ENCODE data around the gene OR2D2. TPM values are rescaled to one million over a fixed set of nuclear protein-coding genes. Genes with fewer than 3 reads are reported as not detected.

Gene OR2D2
- total and polyA plus RNA-seq, 2 of the 4 experiments (the other 2 are of a cell fraction), result 0.07 to 0.36 TPM

- no peak overlapping the region for H4K5ac ChIP-seq (ENCODE audit: low read depth, low read length)
- H2AK5ac ChIP-seq (ENCODE audit: low read depth, low read length), result no peak overlapping the region
- no peak overlapping the region for H3K4me2 ChIP-seq (ENCODE audit: low read depth, low read length)
- in situ Hi-C loops (cut with MboI; ENCODE audit: low sequenced_read_pairs) (no loop called here), intact Hi-C loops (cut with micrococcal nuclease) (no loop called here), dilution Hi-C loops (cut with HindIII; ENCODE audit: low sequenced_read_pairs, unreplicated experiment) (no loop called here)
- POLR2A ChIA-PET (ENCODE audit: unreplicated experiment), result no interaction called here
- no peaks in the 10 kb centered on the region for H3K36me3 ChIP-seq (ENCODE audit: control insufficient read depth, insufficient read depth, low read length)
- H3K14ac ChIP-seq (replicated peaks; ENCODE audit: low read depth, low read length), result no peak overlapping the region
- no peaks in the 10 kb centered on the region for H4K20me1 ChIP-seq (ENCODE audit: insufficient read depth, low read length)
- no peak overlapping the region for H2BK20ac ChIP-seq (ENCODE audit: low read depth, low read length)
- H3K56ac ChIP-seq (ENCODE audit: extremely low read depth, insufficient read depth, low read length), result no peak overlapping the region
- H3K9ac ChIP-seq (ENCODE audit: low read depth, low read length), result no peak overlapping the region
- H3K23ac ChIP-seq (ENCODE audit: low read depth, low read length), result no peak overlapping the region
- CTCF ChIA-PET, result no interaction called here
- H3K9me3 ChIP-seq (ENCODE audit: control insufficient read depth, insufficient read depth, low read length), result no peaks in the 10 kb centered on the region
- no peaks in the 10 kb centered on the region for H3K9me1 ChIP-seq (ENCODE audit: insufficient read depth, low read length)
- DNase-seq (no peak), ATAC-seq (ENCODE audit: low read depth) (no peak)
- no peaks in the 10 kb centered on the region for H3K79me1 ChIP-seq (ENCODE audit: low read depth in 1 of 2, low read length in 2 of 2)
- H3K18ac ChIP-seq (ENCODE audit: low read depth, low read length), result no peak overlapping the region
- H3K4me1 ChIP-seq (ENCODE audit: control insufficient read depth, insufficient read depth, low read length), result no peaks in the 10 kb centered on the region
- no peak overlapping the region for H3K27ac ChIP-seq (ENCODE audit: insufficient read depth, low read length)
- no peak overlapping the region for H2BK15ac ChIP-seq (ENCODE audit: low read depth, low read length)
- no peak overlapping the region for H3K4ac ChIP-seq (ENCODE audit: low read depth, low read length)
- no peak overlapping the region for H4K91ac ChIP-seq (ENCODE audit: insufficient read depth, low read depth, low read length)
- no TSS peak for BruUV-seq (replicated peaks)
- no peak overlapping the region for H4K8ac ChIP-seq (ENCODE audit: low read depth in 2 of 2, low read length in 2 of 2)
- H2AK9ac ChIP-seq (replicated peaks; ENCODE audit: low read depth, low read length, poor library complexity), result no peak overlapping the region
- no peak overlapping the region for H3K4me3 ChIP-seq (ENCODE audit: insufficient read depth, low read depth, low read length)
- TF ChIP-seq POLR2A (IDR thresholded peaks at IDR 0.05; ENCODE audit: low read depth, low read length), result no peak
- no peak for TF ChIP-seq BHLHE40 (IDR thresholded peaks at IDR 0.05; ENCODE audit: low read depth, low read length)
- H2AFZ ChIP-seq (replicated peaks; ENCODE audit: low read length, poor library complexity), result no peak overlapping the region
- H2BK5ac ChIP-seq (ENCODE audit: low read depth, low read length, poor library complexity, severe bottlenecking), result no peak overlapping the region
- no peak overlapping the region for H2BK120ac ChIP-seq (ENCODE audit: low read depth, low read length)
- H3K27me3 ChIP-seq (ENCODE audit: control insufficient read depth, insufficient read depth, low read length), result no peaks in the 10 kb centered on the region
Measured at GRCh38 chr11:6895010-6895409, 2.7 kb upstream of the OR2D2 start.

Data from IMR-90 (cell line).